Measurements from ENCODE around the gene PC. TPM values are rescaled to one million over a fixed set of nuclear protein-coding genes. Genes with fewer than 3 reads are reported as not detected.

The PC gene
- total RNA-seq, 1 experiment from 2014 or later: 39.1 TPM

DNA sequence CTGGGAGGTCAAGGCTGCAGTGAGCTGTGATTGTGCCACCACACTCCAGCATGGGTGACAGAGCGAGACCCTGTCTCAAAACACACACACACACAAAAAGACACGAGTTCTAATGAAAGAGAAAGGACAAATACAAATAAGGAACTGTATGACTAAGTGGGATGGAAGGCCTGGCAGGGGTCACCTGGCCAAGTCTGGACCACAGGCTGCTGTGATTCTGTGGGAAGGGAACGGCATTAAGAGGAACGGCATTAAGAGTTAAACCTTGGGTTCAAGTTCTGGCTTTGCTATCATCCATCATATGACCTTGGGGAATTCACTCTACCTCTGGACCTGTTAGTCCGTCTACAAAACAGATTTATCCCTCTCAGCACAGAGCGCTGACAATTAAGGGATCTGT is 53.6 kb downstream of the PC start:
- POLR2A ChIA-PET (ENCODE audit: low non-redundant PET): no interaction called here
- H3K4me1 ChIP-seq (ENCODE audit: insufficient read depth, low read length, poor library complexity, severe bottlenecking): no peaks in the 10 kb centered on the region
- H3K27ac ChIP-seq (ENCODE audit: low read depth, low read length, poor library complexity, severe bottlenecking): no peak overlapping the region
- TF ChIP-seq CTCF (conservative IDR thresholded peaks at IDR 0.05; ENCODE audit: low read depth, low read length) (no peak), EZH2 (IDR thresholded peaks at IDR 0.05; ENCODE audit: borderline replicate concordance, low read depth, low read length, poor library complexity, severe bottlenecking) (no peak)
- no TSS peak for BruUV-seq (replicated peaks)
- no peak overlapping the region for H3K4me3 ChIP-seq (ENCODE audit: low read depth, low read length, poor library complexity, severe bottlenecking)
- no peaks in the 10 kb centered on the region for H3K36me3 ChIP-seq (ENCODE audit: insufficient read depth, low read length, poor library complexity, severe bottlenecking)
- CTCF ChIA-PET: no interaction called here
- DNase-seq (ENCODE audit: low spot score): no peak
- H3K27me3 ChIP-seq (replicated peaks; ENCODE audit: insufficient read depth, low read depth, low read length, poor library complexity): no peaks in the 10 kb centered on the region
- intact Hi-C loops (cut with micrococcal nuclease; ENCODE audit: unreplicated experiment): no loop called here
- H3K9me3 ChIP-seq (ENCODE audit: low read depth, low read length, poor library complexity, severe bottlenecking): no peaks in the 10 kb centered on the region

GRCh38 chr11:66904055-66904454 is 54.1 kb downstream of the PC start:
- POLR2A ChIA-PET (ENCODE audit: low non-redundant PET): no interaction called here

DNA sequence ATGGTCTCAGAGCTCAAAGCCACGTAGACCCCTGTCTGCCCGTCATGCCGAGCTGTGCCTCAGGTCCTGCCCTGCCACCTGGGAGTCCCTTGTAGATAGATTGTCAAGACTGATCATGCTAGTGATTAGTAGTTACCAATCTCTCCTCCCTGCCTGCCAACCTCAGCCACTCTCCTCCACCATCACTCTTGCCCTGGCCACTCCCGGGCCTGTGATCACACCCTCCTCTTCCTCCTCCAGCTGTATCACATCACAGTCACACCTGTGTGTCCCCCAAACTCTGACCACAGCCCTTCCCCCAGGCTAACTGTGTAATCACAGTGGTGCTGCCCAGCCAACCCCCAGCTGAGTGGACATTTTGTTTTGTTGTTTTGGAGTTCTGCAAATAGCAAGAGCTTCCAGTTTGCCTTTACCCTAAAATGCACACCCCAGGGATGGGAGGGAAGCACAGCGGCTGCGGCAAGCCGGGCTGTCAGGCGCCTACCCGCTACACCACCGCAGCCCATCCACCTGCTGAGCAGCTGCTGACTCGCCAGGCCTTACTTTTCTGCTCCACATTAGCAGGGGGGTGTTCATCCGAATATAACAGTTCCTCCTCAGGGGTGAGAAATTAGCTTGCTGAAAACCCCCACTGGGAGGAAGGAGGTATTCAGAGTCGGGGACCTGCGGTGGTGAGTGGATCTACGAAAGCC is 55.6 kb downstream of the PC start:
- Histone ChIP-seq H3K9me3 (ENCODE audit: low read depth, low read length, poor library complexity, severe bottlenecking) (no peaks in the 10 kb centered on the region), H3K36me3 (ENCODE audit: insufficient read depth, low read length, poor library complexity, severe bottlenecking) (no peaks in the 10 kb centered on the region), H3K4me3 (ENCODE audit: low read depth, low read length, poor library complexity, severe bottlenecking) (no peak overlapping the region), H3K4me1 (ENCODE audit: insufficient read depth, low read length, poor library complexity, severe bottlenecking) (no peaks in the 10 kb centered on the region), H3K27me3 (replicated peaks; ENCODE audit: insufficient read depth, low read depth, low read length, poor library complexity) (no peaks in the 10 kb centered on the region), H3K27ac (ENCODE audit: low read depth, low read length, poor library complexity, severe bottlenecking) (no peak overlapping the region)
- intact Hi-C loops (cut with micrococcal nuclease; ENCODE audit: unreplicated experiment): no loop called here
- no peak for DNase-seq (ENCODE audit: low spot score)
- POLR2A ChIA-PET (ENCODE audit: low non-redundant PET): no interaction called here
- TF ChIP-seq EZH2 (IDR thresholded peaks at IDR 0.05; ENCODE audit: borderline replicate concordance, low read depth, low read length, poor library complexity, severe bottlenecking) (no peak), CTCF (conservative IDR thresholded peaks at IDR 0.05; ENCODE audit: low read depth, low read length) (no peak)
- no TSS peak for BruUV-seq (replicated peaks)
- CTCF ChIA-PET: interaction anchor here (0.7 kb wide), 1 partner anchor 16 kb away, joined by 4 read pairs; no protein-coding TSS in a partner anchor

More at GRCh38 chr11:66904055-66904454, 54.1 kb downstream of the PC start:
- no peak for DNase-seq (ENCODE audit: low spot score)
- Histone ChIP-seq H3K9me3 (ENCODE audit: low read depth, low read length, poor library complexity, severe bottlenecking) (no peaks in the 10 kb centered on the region), H3K4me3 (ENCODE audit: low read depth, low read length, poor library complexity, severe bottlenecking) (no peak overlapping the region), H3K36me3 (ENCODE audit: insufficient read depth, low read length, poor library complexity, severe bottlenecking) (no peaks in the 10 kb centered on the region), H3K27me3 (replicated peaks; ENCODE audit: insufficient read depth, low read depth, low read length, poor library complexity) (no peaks in the 10 kb centered on the region), H3K27ac (ENCODE audit: low read depth, low read length, poor library complexity, severe bottlenecking) (no peak overlapping the region), H3K4me1 (ENCODE audit: insufficient read depth, low read length, poor library complexity, severe bottlenecking) (no peaks in the 10 kb centered on the region)
- TF ChIP-seq CTCF (conservative IDR thresholded peaks at IDR 0.05; ENCODE audit: low read depth, low read length) (no peak), EZH2 (IDR thresholded peaks at IDR 0.05; ENCODE audit: borderline replicate concordance, low read depth, low read length, poor library complexity, severe bottlenecking) (no peak)
- BruUV-seq (replicated peaks): no TSS peak
- intact Hi-C loops (cut with micrococcal nuclease; ENCODE audit: unreplicated experiment): no loop called here
- CTCF ChIA-PET: no interaction called here

Data from A673 (cell line).